ENCODE results near the gene IFNGR2. TPM values are rescaled to one million over a fixed set of nuclear protein-coding genes. Genes with fewer than 3 reads are reported as not detected.

Gene IFNGR2
- total RNA-seq, 1 experiment from 2014 or later, result 44.1 TPM

DNA sequence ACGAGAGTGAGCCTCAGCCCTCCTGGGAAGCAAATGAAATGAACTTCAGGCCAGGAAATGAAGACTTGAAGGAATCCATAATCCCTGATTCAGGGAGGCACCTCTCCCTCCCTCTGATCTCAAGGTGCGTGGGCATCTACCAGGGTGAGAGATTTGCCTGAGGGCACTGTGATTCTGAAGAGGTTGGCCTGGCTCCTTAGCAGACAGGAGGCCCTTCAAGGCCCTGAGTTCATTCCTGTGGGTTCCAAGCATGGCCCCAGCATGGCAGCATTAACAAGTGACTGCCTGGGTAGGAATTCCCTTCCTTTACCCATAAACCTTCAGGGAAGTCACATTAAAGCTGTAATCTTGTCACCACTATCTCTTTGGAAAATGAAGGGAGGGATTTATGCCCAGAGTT lies 29.8 kb upstream of the IFNGR2 start:
- no peaks in the 10 kb centered on the region for H3K4me1 ChIP-seq (ENCODE audit: insufficient read depth, low read length)

More for the DNA sequence above, 29.8 kb upstream of the IFNGR2 start:
- Histone ChIP-seq H3K79me2 (ENCODE audit: insufficient read depth, low read length) (no peaks in the 10 kb centered on the region), H3K79me1 (ENCODE audit: insufficient read depth, low read depth, low read length, poor library complexity, severe bottlenecking) (no peaks in the 10 kb centered on the region), H4K5ac (ENCODE audit: insufficient read length, low read depth, low read length) (no peak overlapping the region), H3K18ac (ENCODE audit: insufficient read length, low read depth, low read length) (no peak overlapping the region), H3K56ac (ENCODE audit: insufficient read length, low read depth, low read length) (no peak overlapping the region), H3K23me2 (ENCODE audit: insufficient read length, low read depth, low read length, poor library complexity, severe bottlenecking) (no peaks in the 10 kb centered on the region), H2BK20ac (ENCODE audit: low read depth, low read length, poor library complexity, severe bottlenecking) (no peak overlapping the region), H2BK120ac (ENCODE audit: low read depth, low read length, poor library complexity, severe bottlenecking) (no peak overlapping the region), H3K9ac (ENCODE audit: extremely low read depth, insufficient read length, low read length) (no peak overlapping the region), H4K91ac (ENCODE audit: insufficient read length, low read depth, low read length) (no peak overlapping the region), H3K23ac (ENCODE audit: insufficient read length, low read depth, low read length) (no peak overlapping the region), H2BK15ac (ENCODE audit: low read depth, low read length) (no peak overlapping the region; the same call in 1 of the 2 replicates), H3K9me3 (ENCODE audit: control insufficient read depth, low read depth, low read length) (peaks cover 4% of the 10 kb centered on the region), H3K27ac (ENCODE audit: insufficient read length, low read depth, low read length) (no peak overlapping the region), H2AK5ac (ENCODE audit: insufficient read length, low read length) (no peak overlapping the region), H4K20me1 (ENCODE audit: control insufficient read depth, insufficient read depth, insufficient read length) (no peaks in the 10 kb centered on the region), H3K14ac (ENCODE audit: insufficient read depth, low read length) (no peak overlapping the region), H2BK5ac (ENCODE audit: insufficient read length, low read length) (no peak overlapping the region), H4K8ac (replicated peaks; ENCODE audit: insufficient read length, low read depth, low read length) (no peak overlapping the region), H3K27me3 (ENCODE audit: insufficient read depth, low read length) (no peaks in the 10 kb centered on the region), H2BK12ac (ENCODE audit: insufficient read length, low read depth, low read length) (no peak overlapping the region), H2AFZ (ENCODE audit: low read length) (no peak overlapping the region), H3T11ph (ENCODE audit: low read length) (no peak overlapping the region), H3K4me2 (ENCODE audit: insufficient read depth, insufficient read length, low read length) (no peak overlapping the region), H3K4ac (ENCODE audit: low read depth, low read length) (no peak overlapping the region)
- 0 out of 4 replicates have a peak, but pooled peaks cover 0 to 4% of the 10 kb centered on the region in 2 experiments for H3K4me1 Mint-ChIP-seq
- TF ChIP-seq, protein P1, sequence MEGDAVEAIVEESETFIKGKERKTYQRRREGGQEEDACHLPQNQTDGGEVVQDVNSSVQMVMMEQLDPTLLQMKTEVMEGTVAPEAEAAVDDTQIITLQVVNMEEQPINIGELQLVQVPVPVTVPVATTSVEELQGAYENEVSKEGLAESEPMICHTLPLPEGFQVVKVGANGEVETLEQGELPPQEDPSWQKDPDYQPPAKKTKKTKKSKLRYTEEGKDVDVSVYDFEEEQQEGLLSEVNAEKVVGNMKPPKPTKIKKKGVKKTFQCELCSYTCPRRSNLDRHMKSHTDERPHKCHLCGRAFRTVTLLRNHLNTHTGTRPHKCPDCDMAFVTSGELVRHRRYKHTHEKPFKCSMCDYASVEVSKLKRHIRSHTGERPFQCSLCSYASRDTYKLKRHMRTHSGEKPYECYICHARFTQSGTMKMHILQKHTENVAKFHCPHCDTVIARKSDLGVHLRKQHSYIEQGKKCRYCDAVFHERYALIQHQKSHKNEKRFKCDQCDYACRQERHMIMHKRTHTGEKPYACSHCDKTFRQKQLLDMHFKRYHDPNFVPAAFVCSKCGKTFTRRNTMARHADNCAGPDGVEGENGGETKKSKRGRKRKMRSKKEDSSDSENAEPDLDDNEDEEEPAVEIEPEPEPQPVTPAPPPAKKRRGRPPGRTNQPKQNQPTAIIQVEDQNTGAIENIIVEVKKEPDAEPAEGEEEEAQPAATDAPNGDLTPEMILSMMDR (conservative IDR thresholded peaks at IDR 0.05), result no peak
- peaks cover 5 to 8% (median 8%) of the 10 kb centered on the region in 3 experiments for H3K36me3 Mint-ChIP-seq (ENCODE audit: insufficient read depth in 1 of 3, low read depth in 3 of 3)
- peaks cover 2% of the 10 kb centered on the region for H3K27me3 Mint-ChIP-seq (ENCODE audit: low read depth)
- H3K27ac Mint-ChIP-seq, result no peak overlapping the region
- no peak for DNase-seq
- WGBS (ENCODE audit: extremely low coverage, insufficient read length, low lambda C conversion rate), result no CpG with 5 or more reads among the region's 2 CpGs
- peaks cover 6 to 14% of the 10 kb centered on the region in 2 experiments for H3K9me3 Mint-ChIP-seq
- no peak overlapping the region for H3K4me3 Mint-ChIP-seq
